Measurements from ENCODE around the gene FBXL22.

FBXL22 gene, protein sequence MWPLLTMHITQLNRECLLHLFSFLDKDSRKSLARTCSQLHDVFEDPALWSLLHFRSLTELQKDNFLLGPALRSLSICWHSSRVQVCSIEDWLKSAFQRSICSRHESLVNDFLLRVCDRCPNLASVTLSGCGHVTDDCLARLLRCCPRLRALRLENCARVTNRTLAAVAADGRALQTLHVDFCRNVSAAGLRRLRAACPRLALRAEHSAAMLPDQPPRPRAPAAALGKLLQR

GRCh38 chr15:63597038-63597790 is at the start of gene FBXL22:
Gene FBXL22 (plus strand): TSS chr15:63597387. CDS start chr15:63597393, 6 bp downstream.
- no peak for DNase-seq (ENCODE audit: low read depth)

- no peak for DNase-seq (ENCODE audit: low read depth)
Measured at GRCh38 chr15:63551400-63551799, 45.8 kb upstream of the FBXL22 start.

GRCh38 chr15:63553388-63553791 is 43.8 kb upstream of the FBXL22 start:
- no peak for DNase-seq (ENCODE audit: low read depth)

GRCh38 chr15:63554337-63554927 is 42.8 kb upstream of the FBXL22 start:
- no peak for DNase-seq (ENCODE audit: low read depth)

DNA sequence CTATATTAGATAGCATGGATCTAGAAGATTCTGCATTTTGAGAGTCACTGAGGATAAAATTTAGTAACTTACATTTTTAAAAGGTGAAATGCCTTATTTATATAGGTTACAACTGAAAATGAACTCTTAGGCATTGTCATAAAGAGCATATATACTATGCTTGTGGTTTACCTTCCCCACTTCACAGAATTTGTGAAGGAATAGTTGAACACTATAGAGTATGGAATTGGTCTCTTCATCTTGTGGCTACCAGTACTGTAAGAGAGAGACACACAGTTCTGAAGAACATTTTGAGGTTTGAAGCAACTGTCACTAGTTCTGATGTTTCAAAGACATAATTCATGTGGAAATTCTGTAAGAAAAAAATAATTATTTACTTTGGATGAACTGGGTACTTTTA is 41.7 kb upstream of the FBXL22 start:
- no peak for DNase-seq (ENCODE audit: low read depth)

DNA sequence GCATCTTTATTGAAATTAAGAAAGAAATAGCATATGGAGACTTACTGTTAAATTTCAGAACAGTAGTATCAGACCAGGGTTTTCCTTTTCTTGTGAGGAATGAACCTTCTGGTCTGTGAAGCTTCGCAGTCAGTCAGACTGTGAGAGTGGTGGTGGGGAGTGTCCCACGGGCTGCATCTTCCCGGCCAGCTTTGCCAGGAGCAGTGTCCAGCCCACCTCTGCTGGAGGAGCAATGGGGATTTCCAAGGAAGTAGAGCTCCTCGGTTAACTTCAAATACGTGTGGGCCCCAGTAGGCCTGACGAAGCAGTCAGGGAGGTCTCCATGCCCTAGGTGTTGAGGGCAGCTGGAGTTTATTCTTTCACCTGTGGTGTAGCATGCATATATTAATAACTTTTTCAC is 40.9 kb upstream of the FBXL22 start:
- no peak for DNase-seq (ENCODE audit: low read depth)

GRCh38 chr15:63556736-63557135 is 40.5 kb upstream of the FBXL22 start:
- no peak for DNase-seq (ENCODE audit: low read depth)

DNA sequence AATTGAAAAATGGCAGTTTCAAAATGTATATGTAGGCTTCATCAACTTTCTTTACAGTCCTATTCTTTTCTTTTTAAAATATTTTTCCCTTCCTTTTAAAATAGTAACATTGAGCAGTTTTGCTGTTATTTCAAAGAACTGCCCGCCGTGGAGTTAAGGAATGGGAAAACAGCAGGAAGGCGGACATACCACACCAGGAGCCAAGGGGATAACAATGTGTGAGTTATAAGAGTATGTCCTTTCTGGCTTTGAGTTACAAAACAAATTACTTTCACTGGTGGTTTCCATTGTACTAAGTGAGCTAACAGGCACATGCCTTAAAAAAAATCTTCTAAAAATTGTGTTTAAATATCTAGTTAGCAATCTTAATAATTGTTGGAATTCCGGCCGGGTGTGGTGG is 37.4 kb upstream of the FBXL22 start:
- no peak for DNase-seq (ENCODE audit: low read depth)

DNA sequence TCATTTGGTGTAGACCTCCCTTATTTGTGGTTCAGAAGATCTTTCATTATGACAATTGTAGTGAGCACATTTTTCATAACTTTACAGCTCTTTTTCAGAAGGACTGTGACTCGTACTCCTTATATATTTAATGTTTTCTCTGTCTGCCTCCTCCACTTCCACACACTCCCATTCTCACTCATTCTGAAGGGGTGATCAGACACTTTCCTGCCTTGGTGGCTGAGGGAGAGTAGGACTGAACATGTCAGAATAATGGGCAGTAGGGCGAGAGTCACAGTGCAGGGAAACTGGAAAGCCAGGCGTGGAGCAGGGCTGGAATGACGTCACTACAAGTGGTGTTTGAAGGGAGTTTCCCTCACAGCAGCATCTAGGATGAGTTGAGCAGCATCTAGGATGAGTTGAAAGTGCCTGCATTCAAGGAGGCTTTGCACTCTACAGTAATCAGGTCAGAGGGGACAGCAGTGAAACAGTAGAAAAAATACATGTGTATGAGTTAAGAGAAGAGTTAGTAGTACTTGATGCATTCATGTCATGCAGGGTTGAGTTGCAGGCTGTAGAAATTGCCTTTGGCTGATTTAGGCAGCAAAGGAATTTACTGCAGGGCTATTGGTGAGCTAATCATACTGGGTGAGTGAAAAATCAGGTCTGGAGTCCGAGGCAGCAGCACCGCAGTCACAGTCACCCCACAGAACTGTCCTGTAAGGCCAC is 36.3 kb upstream of the FBXL22 start:
- DNase-seq (ENCODE audit: low read depth) = no peak

DNA sequence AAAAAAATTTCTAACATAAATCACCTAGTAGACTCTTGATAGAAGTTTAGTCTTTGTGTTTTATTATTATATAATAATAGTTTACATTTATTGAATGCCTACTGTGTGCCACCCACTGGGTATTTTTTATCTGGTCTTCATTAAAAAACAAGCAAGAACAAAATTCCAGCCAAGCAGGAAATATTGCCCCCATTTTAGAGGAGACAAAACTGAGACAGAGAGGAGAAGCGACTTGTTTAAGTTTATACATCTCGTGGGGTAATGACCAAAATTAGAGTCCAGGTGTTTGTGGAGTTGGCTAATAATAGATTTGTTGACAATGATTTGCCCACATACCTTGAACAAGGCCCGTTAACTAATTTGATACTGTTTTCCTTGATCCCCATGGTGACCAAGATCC is 33.1 kb upstream of the FBXL22 start:
- no peak for DNase-seq (ENCODE audit: low read depth)

GRCh38 chr15:63565536-63566186 is 31.5 kb upstream of the FBXL22 start:
- DNase-seq (ENCODE audit: low read depth) = no peak

- no peak for DNase-seq (ENCODE audit: low read depth)
Measured at GRCh38 chr15:63572749-63573464, 24.3 kb upstream of the FBXL22 start.

GRCh38 chr15:63573533-63573932 is 23.7 kb upstream of the FBXL22 start:
- no peak for DNase-seq (ENCODE audit: low read depth)

DNA sequence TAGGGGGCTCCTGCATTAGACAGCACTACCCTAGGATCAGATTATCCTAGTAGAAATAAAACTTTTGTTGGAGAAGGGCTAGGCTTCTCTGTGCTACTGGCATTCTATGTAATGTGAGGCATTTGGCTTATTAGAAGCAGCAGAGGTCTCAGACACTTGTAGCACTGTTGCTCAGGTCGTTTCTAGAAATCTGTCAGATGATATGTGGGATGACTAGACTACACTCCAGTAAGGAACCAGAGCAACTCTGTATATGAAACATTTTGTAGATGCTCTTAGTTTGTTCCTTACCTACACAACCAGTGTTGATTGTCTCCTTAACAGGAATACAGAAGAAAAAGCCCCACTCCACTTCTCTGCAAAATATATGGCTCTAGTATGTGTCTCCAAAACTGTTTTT is 21.9 kb upstream of the FBXL22 start:
- DNase-seq (ENCODE audit: low read depth) = no peak

DNA sequence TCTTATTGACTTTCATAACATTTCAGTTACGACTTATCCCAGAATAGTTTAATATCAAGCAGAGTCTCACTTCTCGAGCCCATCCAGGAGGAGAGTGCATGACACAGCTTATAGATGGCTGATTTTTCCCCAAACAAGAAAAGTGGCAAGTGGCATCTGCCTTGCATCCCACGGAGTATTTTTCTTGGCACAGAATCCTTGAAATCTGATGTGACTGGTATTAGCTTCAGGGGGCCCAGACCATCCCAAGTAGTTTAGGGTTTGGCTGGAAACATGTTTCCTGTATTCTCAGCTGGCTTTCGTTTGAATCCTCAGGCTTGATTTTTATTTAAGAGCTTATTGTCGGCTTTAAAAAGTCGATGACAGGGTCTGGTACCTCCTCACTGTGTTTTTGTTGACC is 20.7 kb upstream of the FBXL22 start:
- no peak for DNase-seq (ENCODE audit: low read depth)

GRCh38 chr15:63582179-63582578 is 15.0 kb upstream of the FBXL22 start:
- no peak for DNase-seq (ENCODE audit: low read depth)

DNA sequence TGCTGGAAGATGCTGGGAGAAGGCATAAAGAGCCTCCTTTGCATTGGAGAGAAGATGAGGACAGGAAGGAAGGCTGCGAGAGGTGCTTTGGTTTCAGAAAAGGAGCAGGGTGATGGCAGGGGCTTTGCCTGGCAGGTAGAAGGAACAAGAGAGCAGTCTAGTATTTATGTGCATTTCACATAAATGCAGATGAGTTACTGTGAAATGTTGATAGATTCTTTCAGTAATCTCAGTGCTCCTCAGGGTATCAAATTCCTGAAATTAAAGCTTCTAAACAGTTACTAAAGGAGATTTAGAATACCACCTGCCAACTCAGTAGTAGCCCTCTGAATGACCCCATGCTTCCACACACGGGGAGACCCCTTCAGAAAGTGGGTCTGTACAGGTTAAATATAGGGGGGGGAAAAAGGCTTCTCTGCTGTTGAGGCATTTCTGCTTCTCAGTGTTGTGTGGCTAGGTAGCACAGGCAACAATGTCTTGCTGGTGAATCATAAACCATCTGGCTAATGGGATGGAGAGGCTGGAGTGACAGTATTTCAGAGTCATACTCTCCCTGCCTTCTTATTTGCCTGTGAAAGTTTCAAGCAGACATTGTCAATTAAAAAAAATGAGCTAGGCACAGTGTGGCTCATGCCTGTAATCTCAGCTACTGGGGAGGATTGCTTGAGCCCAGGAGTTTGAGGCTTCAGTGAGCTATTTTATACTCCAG is 14.3 kb upstream of the FBXL22 start:
- no peak for DNase-seq (ENCODE audit: low read depth)

DNA sequence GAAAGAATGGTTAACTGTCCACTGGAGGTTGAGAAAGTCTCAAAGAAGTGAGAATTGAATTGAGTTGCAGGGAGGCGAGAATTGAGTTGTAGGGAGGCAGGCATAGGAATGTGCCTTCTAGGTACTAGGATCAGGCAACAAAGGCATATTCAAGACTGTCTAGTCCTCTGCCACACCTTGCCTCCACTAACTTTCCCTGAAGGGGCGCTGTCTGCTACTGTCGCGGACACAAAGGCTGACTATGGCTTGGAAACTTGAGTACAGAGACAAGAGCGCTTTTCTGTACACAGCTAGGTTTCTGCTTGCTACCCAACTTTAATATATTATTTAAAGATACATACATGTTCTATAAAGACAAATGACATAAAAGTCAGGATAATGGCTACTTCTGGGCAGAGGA is 10.4 kb upstream of the FBXL22 start:
- no peak for DNase-seq (ENCODE audit: low read depth)

DNA sequence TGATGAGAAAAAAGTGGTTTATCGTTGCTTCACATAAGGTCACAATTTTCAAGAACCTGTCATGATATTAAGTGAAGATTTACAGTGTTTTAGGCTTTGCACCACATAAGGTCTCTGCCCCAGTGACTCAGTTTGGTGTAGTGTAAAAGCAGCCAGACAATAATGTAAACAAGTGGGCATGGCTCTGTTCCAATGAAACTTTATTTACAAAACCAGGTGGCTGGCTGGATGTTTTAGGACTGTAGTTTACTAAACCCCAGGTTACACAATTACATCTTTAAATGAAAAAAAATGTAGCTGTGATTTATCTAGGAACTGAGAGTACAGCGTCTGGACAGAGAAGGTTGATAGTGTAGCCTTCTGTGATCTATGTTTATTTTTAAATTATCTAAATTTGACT is 9.7 kb upstream of the FBXL22 start:
- no peak for DNase-seq (ENCODE audit: low read depth)

DNA sequence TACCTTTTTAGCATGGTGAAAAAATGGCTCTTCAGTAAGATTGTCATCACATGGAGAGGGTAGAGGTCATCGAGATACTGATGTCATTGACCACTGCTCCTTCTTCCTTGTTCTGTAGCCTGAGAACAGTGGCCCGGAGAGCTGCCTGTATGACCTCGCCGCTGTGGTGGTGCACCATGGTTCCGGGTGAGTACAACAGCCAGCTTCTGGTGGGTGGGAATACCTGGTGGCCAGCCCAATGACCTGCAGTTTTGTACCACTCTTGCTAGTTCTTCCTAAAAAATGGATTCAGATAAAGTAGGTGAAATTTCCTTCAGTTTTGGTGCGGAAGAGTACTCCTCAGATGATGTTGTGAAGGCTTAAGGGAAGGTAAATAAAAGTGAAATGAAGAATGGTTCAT is 8.4 kb upstream of the FBXL22 start:
- no peak for DNase-seq (ENCODE audit: low read depth)
